GM21737 (cell line): Measurements from ENCODE around the gene TXNDC8.
"Not testable (repeated sequence)": the region's sequence is repeated elsewhere in the genome, so short reads cannot be mapped to it uniquely, and the experiment has no call there.

Experiments used
- ATAC-seq: cut with Tn5 transposase; IDR thresholded peaks from one replicate; pipeline ENCODE4 v1.9.1; 2021; ENCODE audit warnings: mild to moderate bottlenecking, moderate library complexity; ENCODE audit not compliant: unreplicated experiment

TXNDC8 gene

GRCh38 chr9:110328763-110329162 lies 8.9 kb downstream of the TXNDC8 start:
- ATAC-seq = no peak

GRCh38 chr9:110327716-110328115 lies 9.9 kb downstream of the TXNDC8 start:
- no peak for ATAC-seq

DNA sequence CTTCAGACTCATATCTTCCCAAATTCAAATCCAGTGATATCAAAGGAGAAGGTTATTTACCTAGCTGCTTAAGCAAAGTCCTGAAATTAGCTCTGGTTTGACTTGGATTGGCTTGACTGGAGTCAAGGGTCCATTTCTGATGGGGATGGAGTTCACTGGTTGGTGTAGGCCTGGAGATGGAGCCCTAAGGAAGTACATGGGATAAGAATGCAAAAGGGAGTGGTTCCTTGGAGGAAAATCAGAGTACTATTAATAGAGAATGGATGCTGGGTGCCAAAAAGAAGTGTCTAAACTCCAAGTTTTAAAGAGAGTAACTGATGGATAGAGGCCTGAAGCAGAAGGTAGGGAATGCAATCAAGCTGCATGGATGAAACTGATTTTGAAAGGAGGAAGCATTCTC lies 13.8 kb downstream of the TXNDC8 start:
- ATAC-seq = no peak

GRCh38 chr9:110320651-110321445 lies 16.8 kb downstream of the TXNDC8 start:
- ATAC-seq = no peak

GRCh38 chr9:110319781-110320492 lies 17.7 kb downstream of the TXNDC8 start:
- no peak for ATAC-seq

DNA sequence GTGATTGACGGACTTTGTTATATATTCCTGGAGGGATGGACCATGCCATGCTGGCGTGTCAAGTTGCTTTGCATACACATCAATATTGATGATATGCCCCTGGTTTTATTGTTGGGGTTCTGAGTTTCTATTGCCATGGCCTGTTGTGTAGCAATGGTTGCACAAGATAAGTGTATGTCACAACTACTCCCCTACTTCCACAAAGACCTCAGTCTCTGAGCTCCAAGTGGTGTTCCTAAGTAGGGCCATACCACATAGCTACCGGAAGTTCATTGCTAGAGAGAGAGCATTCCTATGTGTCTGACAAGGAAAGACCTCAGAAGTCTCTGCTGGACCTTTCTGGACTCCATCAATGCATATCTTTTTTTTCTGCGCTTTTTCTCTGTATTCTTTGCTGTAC lies 19.8 kb downstream of the TXNDC8 start:
- no peak for ATAC-seq

GRCh38 chr9:110316261-110317075 lies 21.2 kb downstream of the TXNDC8 start:
- peak; percentile 98 for ATAC-seq

GRCh38 chr9:110311978-110312377 lies 25.7 kb downstream of the TXNDC8 start:
- not testable (repeated sequence) for ATAC-seq

GRCh38 chr9:110309681-110310080 lies 28.0 kb downstream of the TXNDC8 start:
- no peak for ATAC-seq

DNA sequence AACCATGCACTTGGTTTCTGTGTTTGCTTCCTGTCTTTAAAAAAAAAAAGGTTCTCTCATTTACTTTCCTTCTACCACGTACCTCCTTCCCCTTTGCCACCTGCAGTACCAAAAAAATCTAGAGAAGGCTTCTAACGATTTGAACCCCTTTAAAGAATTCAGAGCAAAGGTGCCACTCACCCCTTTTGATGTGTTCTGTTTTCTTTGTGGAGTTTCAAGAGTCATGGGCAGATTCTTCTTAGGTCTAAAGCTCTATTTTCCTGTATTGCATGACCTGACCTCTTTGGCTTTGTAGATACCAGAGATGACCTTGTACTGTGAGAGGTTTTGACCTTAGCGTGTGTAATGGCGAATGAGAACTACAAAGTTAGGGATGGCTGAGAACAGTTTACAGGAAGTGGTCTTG lies 29.0 kb downstream of the TXNDC8 start:
- peak; percentile 53 for ATAC-seq

DNA sequence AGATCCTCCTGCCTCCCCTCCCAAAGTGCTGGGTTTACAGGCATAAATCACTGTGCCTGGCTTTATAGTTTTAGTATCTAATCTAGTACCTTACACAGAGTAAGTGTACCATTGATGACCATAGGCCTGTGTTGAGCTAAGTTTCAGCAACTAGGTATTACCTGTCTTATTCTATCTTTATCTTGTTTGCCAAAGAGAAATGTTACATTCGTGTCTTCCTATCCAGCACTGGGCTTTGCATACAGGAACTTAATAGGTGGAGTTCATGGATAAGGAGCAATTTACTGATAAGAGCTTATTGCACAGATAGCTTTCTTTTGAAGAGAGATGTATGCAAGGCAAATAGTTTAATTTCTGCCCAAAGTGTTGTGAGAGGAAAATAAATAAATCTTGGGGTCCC lies 30.5 kb downstream of the TXNDC8 start:
- ATAC-seq = no peak

DNA sequence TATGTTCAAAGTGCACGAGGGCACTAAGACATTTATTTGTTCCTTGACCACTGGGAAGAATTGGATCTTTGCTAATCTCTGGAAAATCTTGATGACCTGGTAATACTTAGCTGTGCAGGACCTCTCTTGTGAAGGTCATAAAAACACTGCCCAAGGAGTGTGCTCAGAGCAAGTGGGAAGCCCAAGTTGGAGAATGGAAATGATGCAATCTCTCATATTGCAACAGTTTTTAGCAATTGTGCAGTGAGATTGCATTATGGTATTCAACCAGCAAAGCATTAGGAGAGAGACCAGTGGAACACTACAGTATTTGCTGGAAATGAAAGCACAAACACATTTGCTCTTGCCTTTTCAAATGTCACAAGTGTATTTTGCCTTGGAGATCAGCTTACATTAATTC lies 34.5 kb downstream of the TXNDC8 start:
- ATAC-seq = no peak

DNA sequence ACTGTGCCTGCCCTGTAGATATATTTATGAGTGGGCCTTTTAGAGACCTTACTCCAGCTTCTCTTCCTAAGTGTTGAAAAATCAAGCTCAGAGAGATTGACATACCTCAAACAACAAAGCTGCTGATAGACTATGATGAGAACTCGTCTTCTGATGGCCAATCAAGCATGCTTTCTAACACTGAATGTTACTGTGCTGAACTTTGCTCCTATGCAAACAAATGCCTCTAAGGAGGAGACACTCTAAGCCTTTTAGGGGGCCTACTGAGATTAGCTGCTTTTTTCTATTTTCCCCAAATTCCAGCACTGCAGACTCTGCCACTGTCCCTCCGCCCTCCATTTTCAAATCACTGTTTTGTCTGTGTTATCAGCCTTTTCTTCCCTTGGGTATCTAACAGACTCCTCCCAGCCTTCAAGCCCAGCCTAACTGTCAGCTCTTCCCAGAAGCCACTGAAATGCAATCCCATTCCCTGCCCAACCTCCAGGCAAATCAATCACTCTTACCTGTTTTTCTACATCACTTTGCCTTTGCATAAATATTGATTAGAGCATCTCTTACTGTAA lies 39.5 kb downstream of the TXNDC8 start:
- no peak for ATAC-seq

DNA sequence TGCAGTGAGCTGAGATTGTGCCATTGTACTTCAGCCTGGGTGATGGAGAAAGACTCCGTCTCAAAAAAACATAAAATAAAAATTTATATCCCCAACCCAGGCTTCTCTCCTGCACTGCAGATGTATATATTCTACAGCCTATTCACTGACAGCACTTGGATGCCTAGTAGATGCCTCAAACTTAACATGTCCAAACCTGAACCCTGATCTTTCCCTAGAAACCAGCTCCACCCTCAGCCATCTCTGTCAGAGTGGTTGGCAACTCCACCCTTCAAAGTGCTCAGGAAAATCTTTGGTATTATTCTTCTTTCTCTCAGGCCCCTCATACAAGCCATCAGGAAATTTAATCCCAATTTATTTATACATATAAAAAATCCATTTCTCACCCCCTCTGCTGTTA lies 44.4 kb downstream of the TXNDC8 start:
- ATAC-seq = no peak

DNA sequence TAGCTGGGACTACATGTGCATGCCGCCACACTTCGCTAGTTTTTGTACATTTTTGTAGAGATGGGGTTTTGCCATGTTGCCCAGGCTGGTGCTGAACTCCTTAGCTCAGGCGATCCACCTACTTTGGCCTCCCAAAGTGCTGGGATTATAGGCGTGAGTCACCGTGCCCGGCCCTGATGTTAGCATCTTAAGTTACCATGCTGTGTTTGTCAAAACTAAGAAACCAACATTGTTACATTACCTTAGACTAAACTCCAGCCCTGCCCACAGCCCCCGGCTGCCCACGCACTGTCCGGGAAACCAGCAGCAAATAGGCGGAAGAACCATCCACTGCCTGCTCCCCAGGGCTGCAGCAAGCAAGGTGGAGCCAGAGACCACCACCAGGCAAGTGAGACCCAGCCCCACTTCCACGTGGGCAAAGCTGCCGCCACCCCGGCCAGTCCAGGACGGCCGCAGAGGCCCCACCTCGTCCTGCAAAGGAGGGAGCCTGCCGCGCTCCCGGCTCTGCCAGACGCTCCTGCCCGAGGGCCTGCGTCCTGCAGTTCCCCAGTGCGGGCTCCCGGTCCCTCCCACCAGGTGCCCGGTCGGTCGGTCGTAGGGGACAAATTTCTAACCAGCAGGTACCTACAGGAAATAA lies 45.6 kb downstream of the TXNDC8 start:
- no peak for ATAC-seq

DNA sequence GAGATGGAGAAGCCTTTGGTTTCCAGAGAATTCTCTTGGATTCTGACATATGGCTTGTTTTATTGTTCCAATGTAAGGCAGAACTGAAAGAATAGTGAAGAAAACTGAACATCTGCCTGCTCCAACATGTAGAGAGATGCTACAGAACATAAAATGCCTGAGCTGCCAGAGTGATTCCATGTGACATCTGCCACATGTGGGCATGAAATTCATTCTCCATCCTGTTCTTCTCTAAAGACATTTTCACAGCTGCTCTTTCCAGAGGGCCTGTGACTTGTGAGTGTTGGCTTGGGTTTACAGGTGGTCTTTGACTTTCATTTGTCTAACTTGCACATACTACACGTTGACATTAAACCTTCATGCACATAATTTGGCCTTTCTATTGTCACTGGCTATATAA lies 47.7 kb downstream of the TXNDC8 start:
- ATAC-seq = no peak

DNA sequence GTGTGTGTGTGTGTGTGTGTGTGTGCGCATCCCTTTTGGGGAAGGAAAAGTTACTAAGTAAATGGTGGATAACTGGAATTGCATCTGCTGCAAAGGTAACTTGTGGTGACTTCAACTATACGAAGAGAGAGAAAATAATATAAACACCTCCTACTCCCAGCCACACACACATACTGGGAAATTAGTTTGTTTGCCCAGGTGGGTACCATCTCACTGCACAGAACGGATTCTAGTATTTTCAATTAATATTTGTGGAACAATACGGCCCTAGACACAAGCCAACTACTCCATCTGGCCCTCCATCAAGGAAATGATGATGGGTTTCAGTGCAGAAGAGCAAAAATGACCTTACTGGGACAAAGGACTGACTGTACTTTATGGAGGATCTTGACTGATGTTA lies 49.2 kb downstream of the TXNDC8 start:
- ATAC-seq = no peak

- ATAC-seq = no peak
Observed at GRCh38 chr9:110287289-110287680, 50.4 kb downstream of the TXNDC8 start.

DNA sequence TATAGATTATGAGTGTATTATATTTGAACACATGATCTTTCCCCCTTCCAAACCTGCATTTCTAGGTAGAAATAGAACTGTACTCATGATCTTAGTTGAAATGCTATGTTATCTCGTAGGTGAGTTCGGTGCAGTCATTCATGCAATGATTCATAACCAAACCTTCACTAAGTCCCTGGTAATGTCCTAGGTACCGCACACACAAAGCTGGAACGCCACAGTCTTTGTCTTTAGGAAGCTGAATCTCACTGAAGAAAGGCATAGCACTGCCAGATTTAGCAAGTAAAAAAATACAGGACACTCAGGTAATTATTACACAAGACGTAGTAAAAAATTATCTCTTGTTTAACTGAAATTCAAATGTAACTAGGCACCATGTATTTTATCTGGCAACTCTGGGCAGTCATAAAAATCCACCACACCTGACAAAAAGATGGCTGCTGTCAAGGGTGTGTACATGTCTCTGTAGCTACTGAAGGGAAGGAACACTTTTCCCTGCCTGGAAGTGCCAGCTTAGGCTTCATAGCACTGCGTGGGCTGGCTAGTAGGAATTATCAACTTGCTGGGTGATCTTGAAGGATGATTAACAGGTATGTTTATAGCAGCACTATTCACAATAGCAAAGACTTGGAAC lies 53.3 kb downstream of the TXNDC8 start:
- ATAC-seq = no peak

DNA sequence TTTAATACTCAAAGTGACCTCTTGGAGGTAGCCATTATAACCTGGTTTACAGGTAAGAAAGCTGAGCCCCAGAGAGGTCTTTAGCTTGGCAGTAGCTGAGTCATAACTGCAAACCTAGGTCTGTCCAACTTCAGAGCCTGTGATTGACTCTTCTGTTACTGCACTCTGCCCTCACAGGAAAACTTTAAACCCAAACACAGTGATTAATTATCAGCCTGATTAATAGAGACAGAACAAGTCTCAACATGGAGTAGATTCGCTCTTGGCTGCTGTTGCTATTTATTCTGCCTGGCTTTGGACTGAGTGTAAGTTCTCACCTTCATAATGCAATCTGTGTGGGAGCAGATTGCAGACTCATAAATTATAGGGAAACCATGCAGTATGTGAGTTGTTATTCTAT lies 53.9 kb downstream of the TXNDC8 start:
- no peak for ATAC-seq
